GM18858 (cell line): Measurements from ENCODE around the gene KMO.

Experiments
- ATAC-seq: cut with Tn5 transposase; IDR thresholded peaks from one replicate; pipeline ENCODE4 v1.9.1; 2021; ENCODE audit not compliant: unreplicated experiment

The KMO gene

DNA sequence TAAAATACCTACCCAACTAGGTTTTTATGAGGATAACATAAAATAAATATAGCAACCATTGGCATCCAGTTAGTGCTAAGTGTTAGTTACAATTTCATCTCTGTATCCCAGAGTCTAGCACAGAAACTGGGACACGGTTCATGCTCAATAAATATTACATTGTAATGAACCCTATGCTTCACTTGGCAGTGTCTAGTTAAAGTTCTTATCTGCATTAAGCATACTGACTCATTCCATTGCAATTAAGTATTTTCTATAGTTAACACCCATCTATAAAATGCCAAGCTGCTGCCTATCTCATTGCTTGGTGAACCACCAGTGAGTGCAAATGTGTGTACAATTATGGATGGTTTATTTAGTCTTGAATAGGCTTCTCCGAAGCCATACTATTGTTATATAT, 92.8 kb downstream of the KMO start:
- no peak for ATAC-seq

- ATAC-seq = peak; percentile 72
Observed at GRCh38 chr1:241627453-241628259, 95.5 kb downstream of the KMO start.

- ATAC-seq = no peak
Observed at GRCh38 chr1:241630005-241630404, 97.8 kb downstream of the KMO start.

GRCh38 chr1:241630476-241630875, 98.3 kb downstream of the KMO start:
- ATAC-seq = no peak

- no peak for ATAC-seq
Observed at GRCh38 chr1:241630899-241631298, 98.7 kb downstream of the KMO start.

- ATAC-seq = no peak
Observed at GRCh38 chr1:241631674-241632073, 99.5 kb downstream of the KMO start.

GRCh38 chr1:241632987-241633386, 100.8 kb downstream of the KMO start:
- ATAC-seq = no peak

- ATAC-seq = peak; percentile 24
Observed at GRCh38 chr1:241635556-241636152, 103.5 kb downstream of the KMO start.

GRCh38 chr1:241636291-241636690, 104.1 kb downstream of the KMO start:
- no peak for ATAC-seq

- no peak for ATAC-seq
Observed at GRCh38 chr1:241637046-241637590, 104.9 kb downstream of the KMO start.

GRCh38 chr1:241637604-241638003, 105.4 kb downstream of the KMO start:
- ATAC-seq = no peak

- ATAC-seq = no peak
Observed at GRCh38 chr1:241638099-241638682, 106.0 kb downstream of the KMO start.

GRCh38 chr1:241638909-241639622, 106.9 kb downstream of the KMO start:
- ATAC-seq = no peak

GRCh38 chr1:241639623-241640148, 107.5 kb downstream of the KMO start:
- peak; percentile 43 for ATAC-seq

- peak; percentile 74 for ATAC-seq
Observed at GRCh38 chr1:241640149-241640866, 108.1 kb downstream of the KMO start, which contains the start of the genes CHML and OPN3. Gene CHML (minus strand): TSS chr1:241640369. CDS start chr1:241635766, 4,603 bp downstream. Gene OPN3 (minus strand): TSS chr1:241640369. CDS start chr1:241640254, 115 bp downstream.

DNA sequence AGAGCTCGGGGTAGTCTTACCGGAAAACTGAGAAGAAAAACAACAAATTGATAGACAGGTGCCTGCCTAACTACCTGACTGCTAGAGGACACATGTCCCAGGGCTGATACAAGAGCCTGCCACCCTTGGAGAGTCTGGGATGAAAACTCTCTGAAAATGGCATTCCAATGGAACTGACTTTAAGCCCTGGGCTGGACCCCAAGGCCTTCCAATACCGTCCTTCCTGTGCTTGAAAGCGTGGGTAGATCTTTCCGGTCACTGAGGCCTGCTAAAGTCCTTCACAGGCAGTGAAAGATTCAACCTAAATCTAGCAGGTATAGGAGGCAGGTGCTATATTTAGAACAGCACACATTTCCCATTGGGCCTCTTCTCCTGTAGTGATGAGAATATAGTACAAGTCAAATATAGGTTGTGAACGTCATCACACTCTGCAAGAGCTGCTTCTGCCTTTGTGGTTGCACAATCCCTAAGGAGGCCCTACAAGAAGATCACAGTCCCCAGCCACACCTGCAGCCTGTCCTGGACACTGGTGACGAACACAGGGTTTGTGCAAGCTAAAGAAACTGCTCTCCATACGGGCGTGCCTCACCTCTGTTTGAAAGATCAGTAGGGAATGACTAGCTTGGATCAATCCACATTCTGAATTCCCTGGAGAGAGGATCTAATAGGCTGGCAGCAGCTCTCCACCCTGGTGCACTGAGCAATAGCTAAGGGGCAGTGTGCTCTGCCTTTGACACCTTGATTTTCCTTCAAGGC, 108.9 kb downstream of the KMO start:
- ATAC-seq = no peak

- ATAC-seq = no peak
Observed at GRCh38 chr1:241641773-241642592, 109.8 kb downstream of the KMO start.

DNA sequence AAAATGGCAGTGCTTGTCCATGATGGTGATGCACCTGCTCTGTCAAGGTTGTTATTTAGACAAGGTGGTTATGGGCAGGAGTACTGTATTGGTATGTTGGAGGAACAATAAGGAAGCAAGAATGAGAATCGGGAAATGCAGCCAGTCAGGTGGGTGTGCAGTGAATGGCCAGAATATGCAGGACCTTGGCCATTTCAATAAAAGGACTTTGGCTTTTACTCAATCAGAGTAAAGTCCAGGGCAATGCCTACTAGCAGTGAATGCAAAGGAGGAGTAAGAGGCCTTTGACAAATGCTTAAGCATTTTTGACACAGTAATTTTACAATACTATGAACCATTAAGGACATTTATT, 110.4 kb downstream of the KMO start:
- ATAC-seq = no peak

DNA sequence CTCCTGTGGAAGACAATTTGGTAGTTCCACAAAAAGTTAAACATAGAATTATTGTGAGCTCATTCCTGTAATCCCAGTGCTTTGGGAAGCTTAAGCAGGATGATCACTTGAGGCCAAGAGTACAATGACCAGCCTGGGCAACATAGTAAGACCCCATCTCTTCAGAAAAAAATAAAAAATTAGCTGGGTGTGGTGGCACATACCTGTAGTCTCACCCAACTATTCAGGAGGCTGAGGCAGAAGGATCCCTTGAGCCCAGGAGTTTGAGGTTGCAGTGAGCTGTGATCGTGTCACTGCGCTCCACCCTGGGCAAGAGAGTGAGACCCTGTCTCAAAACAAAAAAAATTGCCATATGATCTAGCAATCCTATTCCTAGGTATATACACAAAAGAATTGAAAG, 112.1 kb downstream of the KMO start:
- no peak for ATAC-seq
